PC-9 (cell line): ENCODE measurements around the gene NELL1. TPM values are rescaled to one million over a fixed set of nuclear protein-coding genes. Genes with fewer than 3 reads are reported as not detected.

ENCODE experiments used
- BruUV-seq: library from RNA; stranded (reverse); fragments of 400-500 nt; replicated peaks from 2 replicates; lab custom pipeline; 2021; lab: Mats Ljungman, UMichigan
- CTCF ChIA-PET: fragments of 300-600 bp; sonication (Branson Sonifier 250); formaldehyde crosslinking; loops from one replicate; lab custom pipeline; 2022; ENCODE audit warnings: antibody characterized with exemption; lab: Charles Lee
- POLR2A ChIA-PET: fragments of 300-600 bp; sonication (Branson Sonifier 250); formaldehyde crosslinking; loops from one replicate; lab custom pipeline; 2022; ENCODE audit warnings: antibody characterized with exemption; ENCODE audit not compliant: unreplicated experiment; lab: Charles Lee
- DNase-seq, 2 experiments: peaks; one replicate each; pipeline versions ENCODE4 v3.0.0 to v3.0.0-alpha.2; 2015 to 2022; ENCODE audit warnings: mixed read lengths in 1 of 2
- H2AFZ ChIP-seq: fragments of 200-600 bp; sonication (generic); 2 replicates; pipeline ENCODE4 v1.8.1; 2017; ENCODE audit warnings: antibody characterized with exemption
- H3F3A ChIP-seq: fragments of 200-600 bp; sonication (generic); 2 replicates; pipeline ENCODE4 v1.8.1; 2017; ENCODE audit warnings: antibody characterized with exemption, mild to moderate bottlenecking, low read depth; ENCODE audit not compliant: insufficient read depth
- H3K27ac ChIP-seq: fragments of 200-600 bp; sonication (generic); 2 replicates; pipeline ENCODE4 v1.6.1; 2016; ENCODE audit warnings: mixed run types
- H3K27me3 ChIP-seq: fragments of 200-600 bp; sonication (generic); 2 replicates; pipeline ENCODE4 v1.6.1; 2016; ENCODE audit warnings: low read depth, mixed run types; ENCODE audit not compliant: insufficient read depth
- H3K36me3 ChIP-seq: fragments of 200-600 bp; sonication (generic); 2 replicates; pipeline ENCODE4 v1.6.1; 2016; ENCODE audit warnings: low read depth, mixed run types
- H3K4me1 ChIP-seq: fragments of 200-600 bp; sonication (generic); replicated peaks from 2 replicates; pipeline ENCODE4 v1.6.1; 2016; ENCODE audit warnings: mixed run types; ENCODE audit not compliant: insufficient read depth
- H3K4me2 ChIP-seq: fragments of 200-600 bp; sonication (generic); 2 replicates; pipeline ENCODE4 v1.6.1; 2017; ENCODE audit warnings: mixed run types
- H3K4me3 ChIP-seq: fragments of 200-600 bp; sonication (generic); 2 replicates; pipeline ENCODE4 v1.6.1; 2016; ENCODE audit warnings: mixed run types
- H3K79me2 ChIP-seq: fragments of 200-600 bp; sonication (generic); 2 replicates; pipeline ENCODE4 v1.6.1; 2017; ENCODE audit warnings: low read depth, mixed run types
- H3K9me2 ChIP-seq: fragments of 200-600 bp; sonication (generic); 2 replicates; pipeline ENCODE4 v1.8.1; 2017; ENCODE audit warnings: mild to moderate bottlenecking; ENCODE audit not compliant: insufficient read depth
- H3K9me3 ChIP-seq: fragments of 200-600 bp; sonication (generic); 2 replicates; pipeline ENCODE4 v1.8.1; 2016; ENCODE audit warnings: low read depth; ENCODE audit not compliant: insufficient read depth
- H4K20me1 ChIP-seq: fragments of 200-600 bp; sonication (generic); 2 replicates; pipeline ENCODE4 v1.8.1; 2017; ENCODE audit not compliant: insufficient read depth
- EZH2 ChIP-seq: fragments of 200-600 bp; sonication (generic); IDR thresholded peaks from 2 replicates; pipeline ENCODE4 v1.8.0; 2017; ENCODE audit warnings: antibody characterized with exemption, low read depth
- intact Hi-C: fragments of 100-400 bp; cut with micrococcal nuclease; formaldehyde crosslinking; loops from one replicate; pipeline ENCODE4 v1.10.0; 2022; ENCODE audit not compliant: unreplicated experiment
- total RNA-seq: library from RNA; stranded (reverse); gene quantifications from 2 replicates; pipeline ENCODE4 v1.2.3, GENCODE V29; 2021
- TF ChIP-seq, protein P1 (sequence below): fragments of 200-600 bp; sonication (generic); conservative IDR thresholded peaks from 2 replicates; pipeline ENCODE4 v1.6.1; 2017; ENCODE audit warnings: mixed run types, antibody characterized with exemption, mild to moderate bottlenecking, moderate library complexity

Gene NELL1
- total RNA-seq, 1 experiment from 2014 or later = not detected

DNA sequence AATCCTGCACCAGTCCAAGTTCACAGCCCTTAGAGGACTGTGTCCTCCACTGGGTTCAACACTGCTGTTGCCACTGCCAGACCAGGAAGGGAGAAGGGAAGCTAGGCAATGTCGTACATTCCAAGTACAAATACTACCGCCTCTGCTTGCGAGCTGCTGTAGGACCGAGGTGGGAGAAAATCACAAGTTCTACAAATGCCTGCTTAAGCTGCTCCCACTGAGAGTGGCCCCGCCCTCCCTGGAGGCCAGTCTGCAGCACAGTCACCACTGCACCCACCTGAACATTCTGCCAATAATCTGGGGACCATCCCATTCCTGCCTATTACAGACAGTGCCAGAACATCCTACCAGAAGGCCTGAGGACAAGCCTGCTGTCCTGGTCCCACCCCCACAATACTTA is 816.0 kb downstream of the NELL1 start:
- BruUV-seq = no TSS peak
- H3K27me3 ChIP-seq = no peaks in the 10 kb centered on the region
- H4K20me1 ChIP-seq = no peaks in the 10 kb centered on the region
- no peak overlapping the region for H3K4me3 ChIP-seq
- no peak overlapping the region for H2AFZ ChIP-seq
- TF ChIP-seq EZH2 = no peak
- TF ChIP-seq, protein P1, sequence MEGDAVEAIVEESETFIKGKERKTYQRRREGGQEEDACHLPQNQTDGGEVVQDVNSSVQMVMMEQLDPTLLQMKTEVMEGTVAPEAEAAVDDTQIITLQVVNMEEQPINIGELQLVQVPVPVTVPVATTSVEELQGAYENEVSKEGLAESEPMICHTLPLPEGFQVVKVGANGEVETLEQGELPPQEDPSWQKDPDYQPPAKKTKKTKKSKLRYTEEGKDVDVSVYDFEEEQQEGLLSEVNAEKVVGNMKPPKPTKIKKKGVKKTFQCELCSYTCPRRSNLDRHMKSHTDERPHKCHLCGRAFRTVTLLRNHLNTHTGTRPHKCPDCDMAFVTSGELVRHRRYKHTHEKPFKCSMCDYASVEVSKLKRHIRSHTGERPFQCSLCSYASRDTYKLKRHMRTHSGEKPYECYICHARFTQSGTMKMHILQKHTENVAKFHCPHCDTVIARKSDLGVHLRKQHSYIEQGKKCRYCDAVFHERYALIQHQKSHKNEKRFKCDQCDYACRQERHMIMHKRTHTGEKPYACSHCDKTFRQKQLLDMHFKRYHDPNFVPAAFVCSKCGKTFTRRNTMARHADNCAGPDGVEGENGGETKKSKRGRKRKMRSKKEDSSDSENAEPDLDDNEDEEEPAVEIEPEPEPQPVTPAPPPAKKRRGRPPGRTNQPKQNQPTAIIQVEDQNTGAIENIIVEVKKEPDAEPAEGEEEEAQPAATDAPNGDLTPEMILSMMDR = no peak
- DNase-seq = no peak
- H3K9me3 ChIP-seq = no peaks in the 10 kb centered on the region
- no peaks in the 10 kb centered on the region for H3F3A ChIP-seq
- intact Hi-C loops = no loop called here
- no peak overlapping the region for H3K27ac ChIP-seq
- ChIA-PET POLR2A (no interaction called here), CTCF (no interaction called here)
- H3K36me3 ChIP-seq = no peaks in the 10 kb centered on the region
- no peaks in the 10 kb centered on the region for H3K79me2 ChIP-seq
- no peaks in the 10 kb centered on the region for H3K9me2 ChIP-seq
- no peaks in the 10 kb centered on the region for H3K4me1 ChIP-seq
- H3K4me2 ChIP-seq = no peak overlapping the region

DNA sequence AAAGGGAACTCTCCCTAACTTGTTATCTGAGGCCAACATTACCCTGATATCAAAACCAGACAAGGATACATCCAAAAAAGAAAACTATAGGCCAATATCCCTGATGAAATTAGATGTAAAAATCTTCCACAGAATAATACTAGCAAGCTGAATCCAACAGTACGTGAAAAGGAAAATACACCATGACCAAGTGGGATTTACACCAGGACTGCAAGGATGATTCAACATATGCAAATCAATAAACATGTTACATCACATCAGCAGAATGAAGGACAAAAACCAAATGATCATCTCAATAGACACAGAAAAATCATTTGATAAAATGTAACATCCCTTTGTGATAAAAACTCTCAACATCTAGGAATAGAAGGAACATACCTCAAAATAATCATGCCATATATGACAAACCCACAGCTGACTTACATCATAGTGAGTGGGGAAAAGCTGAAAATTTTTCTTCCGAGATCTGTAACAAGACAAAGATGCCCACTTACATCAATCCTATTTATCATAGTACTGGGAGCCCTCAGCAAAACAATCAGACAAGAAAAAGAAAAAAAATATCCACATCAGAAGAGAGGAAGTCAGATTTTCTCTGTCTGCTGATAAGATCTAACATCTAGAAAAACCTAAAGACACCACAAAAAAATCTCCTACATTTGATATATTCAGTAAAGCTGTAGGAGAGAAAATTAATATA is 820.2 kb downstream of the NELL1 start:
- no TSS peak for BruUV-seq
- Histone ChIP-seq H2AFZ (no peak overlapping the region), H3K4me1 (no peaks in the 10 kb centered on the region), H3K79me2 (no peaks in the 10 kb centered on the region), H3F3A (no peaks in the 10 kb centered on the region), H3K4me3 (no peak overlapping the region), H3K36me3 (no peaks in the 10 kb centered on the region), H3K27me3 (no peaks in the 10 kb centered on the region), H3K4me2 (no peak overlapping the region), H3K9me3 (no peaks in the 10 kb centered on the region), H4K20me1 (no peaks in the 10 kb centered on the region), H3K27ac (no peak overlapping the region), H3K9me2 (no peaks in the 10 kb centered on the region)
- ChIA-PET CTCF (no interaction called here), POLR2A (no interaction called here)
- no peak for TF ChIP-seq EZH2
- TF ChIP-seq, protein P1 = no peak
- intact Hi-C loops = no loop called here
- DNase-seq = no peak

DNA sequence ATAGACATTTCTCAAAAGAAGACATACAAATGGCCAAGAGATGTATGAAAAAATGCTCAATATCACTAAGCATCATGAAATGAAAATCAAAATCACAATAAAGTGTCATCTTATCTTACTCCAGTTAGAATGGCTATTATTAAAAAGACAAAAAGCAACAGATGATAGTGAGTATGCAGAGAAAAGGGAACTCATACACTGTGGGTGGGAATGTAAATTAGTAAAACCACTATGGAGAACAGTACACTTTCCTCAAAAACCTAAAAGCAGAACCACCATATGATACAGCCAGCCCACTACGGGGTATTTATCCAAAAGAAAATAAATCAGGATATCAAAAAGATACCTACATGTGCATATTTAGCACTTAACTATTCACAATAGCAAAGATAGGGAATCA is 823.5 kb downstream of the NELL1 start:
- no peak for DNase-seq
- H3K36me3 ChIP-seq = no peaks in the 10 kb centered on the region
- CTCF ChIA-PET = no interaction called here
- TF ChIP-seq, protein P1 = no peak
- no peak for TF ChIP-seq EZH2
- H3K27ac ChIP-seq = no peak overlapping the region
- BruUV-seq = no TSS peak
- intact Hi-C loops = no loop called here
- no peaks in the 10 kb centered on the region for H3K9me2 ChIP-seq
- H4K20me1 ChIP-seq = no peaks in the 10 kb centered on the region
- H3K4me1 ChIP-seq = no peaks in the 10 kb centered on the region
- H3K4me3 ChIP-seq = no peak overlapping the region
- H3K79me2 ChIP-seq = no peaks in the 10 kb centered on the region
- H3K9me3 ChIP-seq = no peaks in the 10 kb centered on the region
- POLR2A ChIA-PET = no interaction called here
- H3K4me2 ChIP-seq = no peak overlapping the region
- no peak overlapping the region for H2AFZ ChIP-seq
- no peaks in the 10 kb centered on the region for H3F3A ChIP-seq
- no peaks in the 10 kb centered on the region for H3K27me3 ChIP-seq
